IPS DF 19.7 (cell line): ENCODE results near the gene BRD4.

Experiments used
- DNase-seq: peaks from one replicate; pipeline ENCODE4 v3.0.0-alpha.2; 2013; ENCODE audit warnings: low read depth, low spot score

The BRD4 gene

GRCh38 chr19:15315101-15315500, 17.2 kb downstream of the BRD4 start:
- DNase-seq: no peak

GRCh38 chr19:15313649-15314279, 18.6 kb downstream of the BRD4 start:
- no peak for DNase-seq

GRCh38 chr19:15307169-15307568, 25.2 kb downstream of the BRD4 start:
- no peak for DNase-seq

- no peak for DNase-seq
Observed at GRCh38 chr19:15305582-15306334, 26.6 kb downstream of the BRD4 start.

GRCh38 chr19:15304140-15304705, 28.1 kb downstream of the BRD4 start:
- DNase-seq: no peak

GRCh38 chr19:15303105-15303780, 29.1 kb downstream of the BRD4 start:
- DNase-seq: no peak

- no peak for DNase-seq
Observed at GRCh38 chr19:15300533-15301197, 31.7 kb downstream of the BRD4 start.

GRCh38 chr19:15299568-15300409, 32.5 kb downstream of the BRD4 start:
- DNase-seq: no peak

GRCh38 chr19:15298847-15299567, 33.3 kb downstream of the BRD4 start:
- no peak for DNase-seq

- DNase-seq: no peak
Observed at GRCh38 chr19:15297416-15298224, 34.7 kb downstream of the BRD4 start.

- DNase-seq: no peak
Observed at GRCh38 chr19:15296841-15297415, 35.4 kb downstream of the BRD4 start.

- no peak for DNase-seq
Observed at GRCh38 chr19:15296353-15296752, 36.0 kb downstream of the BRD4 start.

- no peak for DNase-seq
Observed at GRCh38 chr19:15294561-15294990, 37.8 kb downstream of the BRD4 start.

- no peak for DNase-seq
Observed at GRCh38 chr19:15293781-15294491, 38.4 kb downstream of the BRD4 start.

- no peak for DNase-seq
Observed at GRCh38 chr19:15292847-15293582, 39.3 kb downstream of the BRD4 start.

- DNase-seq: no peak
Observed at GRCh38 chr19:15292140-15292539, 40.2 kb downstream of the BRD4 start.

GRCh38 chr19:15291548-15292021, 40.8 kb downstream of the BRD4 start:
- no peak for DNase-seq

GRCh38 chr19:15291089-15291488, 41.2 kb downstream of the BRD4 start:
- no peak for DNase-seq
